WERI-Rb-1 (cell line): Measurements from ENCODE around the gene PBX4.

ENCODE experiments used
- DNase-seq: peaks from one replicate; pipeline ENCODE4 v3.0.0-alpha.2; 2020
- H3K27ac ChIP-seq: fragments of 250-450 bp; sonication (Bioruptor Pico); 2 replicates; pipeline ENCODE4 v1.5.1; 2020; ENCODE audit warnings: mild to moderate bottlenecking, moderate library complexity
- H3K27me3 ChIP-seq: fragments of 250-450 bp; sonication (Bioruptor Pico); 2 replicates; pipeline ENCODE4 v1.5.1; 2021; ENCODE audit warnings: mild to moderate bottlenecking, low read depth, moderate library complexity; ENCODE audit not compliant: insufficient read depth, severe bottlenecking
- H3K36me3 ChIP-seq: fragments of 250-450 bp; sonication (Bioruptor Pico); 2 replicates; pipeline ENCODE4 v1.5.1; 2020; ENCODE audit warnings: mild to moderate bottlenecking, moderate library complexity
- H3K4me3 ChIP-seq: 2 replicates; pipeline ENCODE4 v1.5.1; 2011; ENCODE audit warnings: low read depth, mild to moderate bottlenecking, control low read depth, low read length
- H3K9me3 ChIP-seq: fragments of 250-450 bp; sonication (Bioruptor Pico); 2 replicates; pipeline ENCODE4 v1.5.1; 2021; ENCODE audit warnings: mild to moderate bottlenecking, moderate library complexity; ENCODE audit not compliant: severe bottlenecking
- TF ChIP-seq, protein P1 (sequence below): IDR thresholded peaks from 2 replicates; pipeline ENCODE4 v1.5.1; 2011; ENCODE audit warnings: low read depth, mild to moderate bottlenecking, control low read depth, inconsistent platforms, low read length

The PBX4 gene

DNA sequence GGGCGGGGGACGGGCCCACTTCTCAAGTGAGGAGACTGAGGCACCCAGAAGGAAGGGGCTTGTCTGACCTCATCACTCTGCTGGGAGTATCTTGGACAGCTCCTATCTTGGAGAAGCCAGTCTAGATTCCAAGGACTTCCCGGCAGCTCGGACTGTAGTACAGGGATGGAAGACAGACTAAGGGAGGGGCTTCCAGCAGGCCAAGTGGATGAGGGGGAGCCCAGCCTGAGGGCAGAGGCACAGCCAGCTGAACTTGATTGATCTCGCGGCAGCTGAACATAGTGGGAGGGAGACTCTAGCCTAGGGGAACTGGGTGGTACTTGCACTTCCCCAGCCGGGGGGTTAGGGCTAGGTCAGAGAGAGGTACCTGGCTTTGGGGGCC, 79.7 kb downstream of the PBX4 start:
- Histone ChIP-seq H3K4me3 (no peak overlapping the region), H3K27me3 (no peaks in the 10 kb centered on the region), H3K27ac (no peak overlapping the region), H3K36me3 (no peaks in the 10 kb centered on the region), H3K9me3 (no peaks in the 10 kb centered on the region)
- TF ChIP-seq, protein P1, sequence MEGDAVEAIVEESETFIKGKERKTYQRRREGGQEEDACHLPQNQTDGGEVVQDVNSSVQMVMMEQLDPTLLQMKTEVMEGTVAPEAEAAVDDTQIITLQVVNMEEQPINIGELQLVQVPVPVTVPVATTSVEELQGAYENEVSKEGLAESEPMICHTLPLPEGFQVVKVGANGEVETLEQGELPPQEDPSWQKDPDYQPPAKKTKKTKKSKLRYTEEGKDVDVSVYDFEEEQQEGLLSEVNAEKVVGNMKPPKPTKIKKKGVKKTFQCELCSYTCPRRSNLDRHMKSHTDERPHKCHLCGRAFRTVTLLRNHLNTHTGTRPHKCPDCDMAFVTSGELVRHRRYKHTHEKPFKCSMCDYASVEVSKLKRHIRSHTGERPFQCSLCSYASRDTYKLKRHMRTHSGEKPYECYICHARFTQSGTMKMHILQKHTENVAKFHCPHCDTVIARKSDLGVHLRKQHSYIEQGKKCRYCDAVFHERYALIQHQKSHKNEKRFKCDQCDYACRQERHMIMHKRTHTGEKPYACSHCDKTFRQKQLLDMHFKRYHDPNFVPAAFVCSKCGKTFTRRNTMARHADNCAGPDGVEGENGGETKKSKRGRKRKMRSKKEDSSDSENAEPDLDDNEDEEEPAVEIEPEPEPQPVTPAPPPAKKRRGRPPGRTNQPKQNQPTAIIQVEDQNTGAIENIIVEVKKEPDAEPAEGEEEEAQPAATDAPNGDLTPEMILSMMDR: no peak
- DNase-seq: no peak

DNA sequence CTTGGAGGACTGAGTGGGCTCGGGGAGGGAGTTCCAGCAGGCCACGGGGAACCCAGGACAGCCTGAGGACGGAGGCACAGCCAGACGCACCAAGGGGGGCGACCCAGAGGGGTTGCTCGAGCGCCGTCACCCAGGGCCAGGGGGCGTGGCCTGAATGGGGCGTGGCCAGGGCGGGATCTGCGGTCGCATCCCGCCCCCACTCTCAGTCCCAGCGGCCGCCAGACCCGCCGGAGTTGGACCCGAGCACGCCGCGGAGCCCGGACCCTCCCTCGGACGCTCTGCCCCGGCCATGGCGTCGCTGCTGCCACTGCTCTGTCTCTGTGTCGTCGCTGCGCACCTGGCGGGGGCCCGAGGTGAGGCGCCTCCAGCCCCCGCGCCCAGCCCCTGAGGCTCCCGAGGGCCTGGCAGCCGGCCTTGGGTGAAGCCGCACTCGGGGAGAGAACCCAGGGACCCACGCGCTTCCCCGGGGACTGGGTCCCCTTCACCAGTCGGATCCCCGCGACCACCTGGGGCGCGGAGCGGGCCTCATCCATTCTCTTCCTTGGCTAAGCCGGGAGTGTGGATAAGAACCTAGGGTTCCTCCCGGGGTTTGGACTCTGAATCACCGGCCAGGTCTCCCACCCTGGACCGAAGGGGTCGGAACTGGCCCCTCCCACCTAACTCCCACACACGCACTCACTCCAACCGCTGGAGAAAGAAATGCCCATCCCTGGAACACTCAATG, 80.3 kb downstream of the PBX4 start, which contains the start of gene CILP2:
Gene CILP2, plus strand, starts transcription at position 205 of the 724 bp plus-strand sequence. Its CDS starts 85 bp downstream, at position 290.
- DNase-seq: no peak
- Histone ChIP-seq H3K27me3 (no peaks in the 10 kb centered on the region), H3K27ac (no peak within 1 kb of the TSS), H3K9me3 (no peaks in the 10 kb centered on the region), H3K4me3 (no peak within 1 kb of the TSS), H3K36me3 (no peaks in the 10 kb centered on the region)
- TF ChIP-seq, protein P1: no peak

DNA sequence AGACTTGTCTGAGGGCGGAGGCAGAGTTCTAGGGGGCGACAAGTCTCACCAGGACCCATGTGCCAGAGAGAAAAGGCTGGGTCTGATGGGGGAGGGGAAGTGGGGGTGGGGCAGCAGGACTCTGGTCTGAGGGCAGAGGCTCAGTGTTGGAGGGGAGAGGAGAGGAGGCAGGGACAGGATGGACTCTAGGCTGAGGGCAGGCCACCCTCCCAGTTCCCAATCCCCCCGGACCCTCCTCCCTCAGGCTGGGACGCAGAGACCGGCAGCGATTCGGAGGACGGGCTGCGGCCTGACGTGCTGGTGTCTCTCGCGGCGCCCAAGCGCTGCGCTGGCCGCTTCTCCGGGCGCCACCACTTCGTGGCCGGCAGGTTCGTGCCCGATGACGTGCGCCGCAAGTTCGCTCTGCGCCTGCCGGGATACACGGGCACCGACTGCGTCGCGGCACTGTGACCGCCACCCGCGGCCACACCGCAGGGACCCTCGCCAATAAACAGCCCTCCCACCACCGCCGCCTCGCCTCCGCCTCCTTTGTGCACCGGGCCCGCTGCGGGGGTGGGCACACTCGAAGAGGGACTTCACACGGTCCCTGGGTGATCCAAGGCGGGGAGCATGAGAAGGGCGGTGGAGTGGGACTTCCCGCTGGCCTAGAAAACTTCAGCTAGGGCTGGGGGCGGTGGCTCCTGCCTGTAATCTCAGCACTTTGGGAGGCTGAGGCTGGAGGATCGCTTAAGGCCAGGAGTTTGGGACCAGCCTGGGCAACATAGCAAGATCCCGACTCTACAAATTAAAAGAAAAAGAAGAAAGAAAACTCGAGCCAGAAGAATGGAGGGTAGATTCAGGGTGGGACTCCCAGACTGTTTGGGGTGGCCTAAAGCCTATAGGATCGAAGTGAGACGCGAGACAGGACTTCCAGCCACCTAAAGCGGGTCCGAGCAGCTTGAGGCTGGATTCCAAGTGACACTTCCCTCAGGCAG, 81.1 kb downstream of the PBX4 start:
- Histone ChIP-seq H3K27me3 (no peaks in the 10 kb centered on the region), H3K27ac (no peak overlapping the region), H3K36me3 (no peaks in the 10 kb centered on the region), H3K4me3 (no peak overlapping the region), H3K9me3 (no peaks in the 10 kb centered on the region)
- DNase-seq: no peak
- TF ChIP-seq, protein P1: no peak

DNA sequence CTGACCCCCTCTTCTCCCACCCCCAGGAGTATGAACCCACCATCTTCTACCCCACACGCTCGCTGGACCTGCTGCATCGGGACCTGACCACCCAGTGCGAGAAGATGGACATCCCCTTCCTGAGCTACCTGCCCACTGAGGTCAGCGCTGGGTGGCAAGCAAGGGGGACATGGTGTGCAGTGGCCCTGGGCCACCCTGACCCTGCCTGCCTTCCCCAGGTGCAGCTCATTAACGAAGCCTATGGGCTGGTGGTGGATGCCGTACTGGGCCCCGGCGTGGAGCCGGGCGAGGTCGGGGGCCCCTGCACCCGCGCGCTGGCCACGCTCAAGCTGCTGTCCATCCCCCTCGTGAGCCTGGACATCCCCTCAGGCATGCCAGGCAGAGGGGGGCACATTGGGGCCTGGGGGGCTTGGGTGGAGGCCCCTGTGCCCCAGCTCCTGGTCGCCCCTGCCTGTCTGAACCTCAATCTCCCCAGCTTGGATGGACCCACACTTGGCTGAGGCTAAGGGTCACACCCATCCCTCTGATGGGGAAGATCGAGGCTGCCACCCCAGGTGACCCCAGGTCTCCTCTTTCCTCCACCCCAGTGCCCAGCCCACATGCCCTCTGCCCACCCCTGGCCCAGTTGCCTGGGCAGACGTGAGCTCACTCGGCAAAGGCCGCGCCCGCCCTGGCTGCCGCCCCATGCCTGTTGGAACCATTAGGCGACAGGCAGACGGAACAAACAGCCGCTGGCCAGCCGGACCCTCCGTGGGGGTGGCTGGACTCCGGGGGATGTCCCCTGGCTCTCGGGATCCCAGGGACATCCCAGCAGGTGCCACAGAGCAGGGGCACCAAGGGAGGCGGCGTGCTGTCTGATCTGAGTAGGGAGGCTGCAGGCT, 82.9 kb downstream of the PBX4 start:
- Histone ChIP-seq H3K4me3 (no peak overlapping the region), H3K27ac (no peak overlapping the region), H3K9me3 (no peaks in the 10 kb centered on the region), H3K36me3 (no peaks in the 10 kb centered on the region), H3K27me3 (no peaks in the 10 kb centered on the region)
- TF ChIP-seq, protein P1: no peak
- no peak for DNase-seq

DNA sequence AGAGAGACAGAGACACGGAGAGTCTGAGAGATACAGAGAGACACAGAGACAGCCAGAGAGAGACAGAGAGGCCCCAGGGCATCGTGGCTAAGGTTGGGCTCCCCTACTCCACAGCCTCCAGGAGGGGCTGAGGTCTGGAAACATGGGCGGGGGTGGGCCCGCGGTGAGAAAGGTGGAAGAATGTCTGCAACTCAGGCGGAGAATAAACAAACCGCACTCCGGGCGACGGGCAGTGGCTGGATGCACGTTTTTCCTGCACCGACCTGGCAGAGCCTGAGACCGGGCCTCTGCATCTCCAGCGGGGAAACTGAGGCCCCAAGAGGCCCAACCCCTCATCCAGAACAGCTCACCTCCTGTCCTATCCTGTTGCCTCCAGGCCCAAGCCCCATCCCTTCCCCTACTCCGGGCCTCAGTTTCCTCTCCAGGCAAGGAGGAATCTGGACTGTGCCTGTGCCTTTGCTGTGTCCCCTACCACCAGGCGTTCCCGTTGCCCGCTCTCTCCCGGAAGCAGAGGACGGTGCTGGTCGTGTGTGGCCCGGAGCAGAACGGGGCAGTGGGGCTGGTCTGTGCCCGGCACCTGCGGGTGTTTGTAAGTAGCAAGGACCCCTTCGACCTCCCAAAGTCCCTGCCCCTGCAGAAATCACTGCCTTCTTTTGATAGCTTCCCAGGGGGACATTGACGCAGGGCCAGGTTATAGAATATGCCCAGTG, 83.8 kb downstream of the PBX4 start:
- no peak overlapping the region for H3K4me3 ChIP-seq
- H3K27ac ChIP-seq: no peak overlapping the region
- no peaks in the 10 kb centered on the region for H3K36me3 ChIP-seq
- no peaks in the 10 kb centered on the region for H3K9me3 ChIP-seq
- DNase-seq: no peak
- H3K27me3 ChIP-seq: no peaks in the 10 kb centered on the region
- TF ChIP-seq, protein P1: no peak
